Tibial nerve (tissue), 4 donors: ENCODE measurements around the gene CCIN. TPM values are rescaled to one million over a fixed set of nuclear protein-coding genes. Genes with fewer than 3 reads are reported as not detected.

Experiments
- DNase-seq, 2 donors: peaks; one replicate each; pipeline ENCODE4 v3.0.0-alpha.2; 2019; ENCODE audit warnings: low spot score in 2 of 2
- H3K27ac ChIP-seq, 4 donors: fragments of 200-600 bp; sonication (generic) in 3 of 4; one replicate each; pipeline ENCODE4 v1.5.1; 2017 to 2019; ENCODE audit warnings: mild to moderate bottlenecking in 1 of 4
- H3K27me3 ChIP-seq, 2 donors: fragments of 200-600 bp; sonication (generic) in 1 of 2; one replicate each; pipeline versions ENCODE4 v1.5.1 to v1.6.0; 2017 to 2019
- H3K36me3 ChIP-seq, 3 donors: fragments of 200-600 bp; sonication (generic); one replicate each; pipeline ENCODE4 v1.5.1; 2018 to 2019
- H3K4me1 ChIP-seq, 4 donors: fragments of 200-600 bp; sonication (generic) in 3 of 4; one replicate each; pipeline ENCODE4 v1.5.1; 2017 to 2019
- H3K4me3 ChIP-seq, 4 donors: fragments of 200-600 bp; sonication (generic) in 3 of 4; one replicate each; pipeline ENCODE4 v1.5.1; 2017 to 2019; ENCODE audit warnings: mild to moderate bottlenecking in 1 of 4, moderate library complexity in 1 of 4
- H3K9me3 ChIP-seq, 4 donors: fragments of 200-600 bp; sonication (generic) in 3 of 4; one replicate each; pipeline ENCODE4 v1.5.1; 2017 to 2019
- CTCF ChIP-seq, 5 experiments: fragments of 200-600 bp in 3 of 5; fragments of 450-650 bp in 2 of 5; sonication (generic) in 3 of 5; IDR thresholded peaks; one replicate each; pipeline ENCODE4 v1.5.1; 2016 to 2019; ENCODE audit warnings: antibody characterized with exemption in 5 of 5, mild to moderate bottlenecking in 3 of 5, moderate library complexity in 2 of 5
- EP300 ChIP-seq, 2 donors: sonication (generic); formaldehyde crosslinking; IDR thresholded peaks; one replicate each; pipeline ENCODE4 v1.6.1; 2017; ENCODE audit warnings: antibody characterized with exemption in 2 of 2, mild to moderate bottlenecking in 1 of 2
- POLR2A ChIP-seq, 2 donors: fragments of 450-650 bp; IDR thresholded peaks; one replicate each; pipeline ENCODE4 v1.6.1; 2017; ENCODE audit warnings: antibody characterized with exemption in 2 of 2, mild to moderate bottlenecking in 2 of 2, moderate library complexity in 2 of 2
- WGBS, 2 donors: methylation state at CpG; one replicate each; pipeline ENCODE4 v1.1.5; 2018; 5-methylcytosine and 5-hydroxymethylcytosine counted together
- total RNA-seq, 4 donors: library from RNA; depleted of rRNA; stranded (reverse); fragments of >200 nt; gene quantifications; one replicate each; pipeline ENCODE4 v1.1.0, GENCODE V29; 2016

CCIN gene
- total RNA-seq, 4 donors from 2014 or later: not detected

GRCh38 chr9:36190388-36191289 is 21.5 kb downstream of the CCIN start, which contains the start of gene CLTA:
Gene CLTA (plus strand): TSS chr9:36190921. CDS start chr9:36191057, 136 bp downstream.
- WGBS, 2 donors: 0 to 1% methylated on average over 37 to 56 of the region's 68 CpGs
- H3K27me3 ChIP-seq: no peaks in the 10 kb centered on the region
- H3K27ac ChIP-seq: peak within 1 kb of the TSS; percentile 83 to 96 (median 90)
- TF ChIP-seq CTCF (IDR thresholded peaks at IDR 0.05) (peak in 4 of 5 experiments; percentile 37 to 79 (median 54)), EP300 (IDR thresholded peaks at IDR 0.05) (peak; percentile 78 to 93), POLR2A (IDR thresholded peaks at IDR 0.05) (peak; percentile 47 to 87)
- H3K36me3 ChIP-seq: no peaks in the 10 kb centered on the region
- H3K9me3 ChIP-seq: no peaks in the 10 kb centered on the region
- peak within 1 kb of the TSS; percentile 58 to 97 (median 83) for H3K4me3 ChIP-seq
- peaks cover 0 to 49% (median 26%) of the 10 kb centered on the region in 4 donors for H3K4me1 ChIP-seq
- peak; percentile 93 to 97 for DNase-seq

DNA sequence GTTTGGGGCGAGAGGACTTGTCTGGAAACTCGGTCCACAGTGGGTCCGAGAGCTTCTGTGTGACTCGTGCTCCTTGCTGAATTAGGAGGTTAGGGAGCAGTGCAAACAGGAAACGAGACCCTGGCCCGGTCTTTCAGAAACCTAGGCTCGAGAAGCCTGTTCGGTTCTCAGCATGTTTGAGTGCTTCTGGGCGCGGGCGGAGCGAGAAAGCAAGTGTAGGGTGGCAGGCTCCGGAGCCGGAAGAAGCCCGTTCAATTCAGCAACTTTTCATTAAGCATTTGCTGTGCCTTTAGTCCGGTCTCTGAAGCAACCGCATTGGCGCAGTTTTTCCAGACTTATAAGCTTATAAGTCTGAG is 22.1 kb downstream of the CCIN start:
- H3K27me3 ChIP-seq: no peaks in the 10 kb centered on the region
- peak overlapping the region; percentile 58 to 97 (median 83) for H3K4me3 ChIP-seq
- peak in 1 of 2 donors; percentile 17 for DNase-seq
- H3K4me1 ChIP-seq: peaks cover 0 to 49% (median 26%) of the 10 kb centered on the region in 4 donors
- TF ChIP-seq CTCF (IDR thresholded peaks at IDR 0.05): no peak
- 0 to 1% methylated on average over 14 to 18 of the region's 18 CpGs for WGBS, 2 donors
- no peaks in the 10 kb centered on the region for H3K9me3 ChIP-seq
- no peaks in the 10 kb centered on the region for H3K36me3 ChIP-seq
- H3K27ac ChIP-seq: peak overlapping the region; percentile 83 to 96 (median 90)

- Histone ChIP-seq H3K4me1 (peaks cover 0 to 49% (median 26%) of the 10 kb centered on the region in 4 donors), H3K27ac (peak overlapping the region in 3 of 4 donors; percentile 90 to 96 (median 90)), H3K9me3 (no peaks in the 10 kb centered on the region), H3K4me3 (peak overlapping the region; percentile 58 to 97 (median 83)), H3K27me3 (no peaks in the 10 kb centered on the region), H3K36me3 (no peaks in the 10 kb centered on the region)
- WGBS, 2 donors: 1% methylated on average over 7 of the region's 7 CpGs
- no peak for TF ChIP-seq EP300 (IDR thresholded peaks at IDR 0.05)
- no peak for TF ChIP-seq CTCF (IDR thresholded peaks at IDR 0.05)
- TF ChIP-seq POLR2A (IDR thresholded peaks at IDR 0.05): no peak
- DNase-seq: no peak
These were observed 22.5 kb downstream of the CCIN start for GRCh38 chr9:36191686-36192085.

DNA sequence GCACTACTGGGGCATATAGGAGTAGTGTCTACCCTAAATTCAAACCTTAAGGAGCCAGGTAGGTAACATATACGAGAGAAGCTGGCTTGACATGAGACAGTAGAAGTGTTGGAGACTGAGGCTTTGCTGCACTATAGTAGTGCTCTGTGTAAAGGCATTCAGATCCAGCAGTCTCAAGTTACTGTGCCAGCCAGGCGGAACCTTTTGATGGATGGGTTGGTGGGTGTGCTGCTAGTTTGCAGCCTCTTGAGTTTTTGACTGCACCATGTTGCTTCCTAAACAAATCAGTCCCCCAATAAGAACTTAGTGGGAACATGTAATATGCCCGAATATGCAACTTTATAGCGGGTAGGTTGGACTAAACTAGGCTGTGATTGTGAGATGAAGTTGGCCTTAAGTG is 23.0 kb downstream of the CCIN start:
- Histone ChIP-seq H3K9me3 (no peaks in the 10 kb centered on the region), H3K36me3 (peaks cover 0 to under 1% (median 0%) of the 10 kb centered on the region in 3 donors), H3K4me1 (peaks cover 0 to 51% (median 26%) of the 10 kb centered on the region in 4 donors), H3K4me3 (peak overlapping the region in 3 of 4 donors; percentile 77 to 97 (median 89)), H3K27ac (peak overlapping the region in 1 of 4 donors; percentile 96), H3K27me3 (no peaks in the 10 kb centered on the region)
- DNase-seq: no peak
- TF ChIP-seq CTCF (IDR thresholded peaks at IDR 0.05) (no peak), POLR2A (IDR thresholded peaks at IDR 0.05) (no peak), EP300 (IDR thresholded peaks at IDR 0.05) (no peak)
- WGBS, 2 donors: 65 to 79% methylated on average over 4 of the region's 4 CpGs

GRCh38 chr9:36193023-36193422 is 23.8 kb downstream of the CCIN start:
- WGBS, 2 donors: 71 to 73% methylated on average over 3 of the region's 3 CpGs
- Histone ChIP-seq H3K4me1 (peaks cover 0 to 57% (median 26%) of the 10 kb centered on the region in 4 donors), H3K27me3 (no peaks in the 10 kb centered on the region), H3K27ac (no peak overlapping the region), H3K9me3 (no peaks in the 10 kb centered on the region), H3K4me3 (peak overlapping the region in 2 of 4 donors; percentile 14 to 89), H3K36me3 (peaks cover 0 to 6% (median 0%) of the 10 kb centered on the region in 3 donors)
- TF ChIP-seq POLR2A (IDR thresholded peaks at IDR 0.05): no peak
- TF ChIP-seq EP300 (IDR thresholded peaks at IDR 0.05): no peak
- TF ChIP-seq CTCF (IDR thresholded peaks at IDR 0.05): no peak
- DNase-seq: no peak
